ENCODE results near the gene CELF2. TPM values are rescaled to one million over a fixed set of nuclear protein-coding genes. Genes with fewer than 3 reads are reported as not detected.

Gene CELF2
- total RNA-seq, 4 donors from 2014 or later = 106 to 127 (median 120) TPM

DNA sequence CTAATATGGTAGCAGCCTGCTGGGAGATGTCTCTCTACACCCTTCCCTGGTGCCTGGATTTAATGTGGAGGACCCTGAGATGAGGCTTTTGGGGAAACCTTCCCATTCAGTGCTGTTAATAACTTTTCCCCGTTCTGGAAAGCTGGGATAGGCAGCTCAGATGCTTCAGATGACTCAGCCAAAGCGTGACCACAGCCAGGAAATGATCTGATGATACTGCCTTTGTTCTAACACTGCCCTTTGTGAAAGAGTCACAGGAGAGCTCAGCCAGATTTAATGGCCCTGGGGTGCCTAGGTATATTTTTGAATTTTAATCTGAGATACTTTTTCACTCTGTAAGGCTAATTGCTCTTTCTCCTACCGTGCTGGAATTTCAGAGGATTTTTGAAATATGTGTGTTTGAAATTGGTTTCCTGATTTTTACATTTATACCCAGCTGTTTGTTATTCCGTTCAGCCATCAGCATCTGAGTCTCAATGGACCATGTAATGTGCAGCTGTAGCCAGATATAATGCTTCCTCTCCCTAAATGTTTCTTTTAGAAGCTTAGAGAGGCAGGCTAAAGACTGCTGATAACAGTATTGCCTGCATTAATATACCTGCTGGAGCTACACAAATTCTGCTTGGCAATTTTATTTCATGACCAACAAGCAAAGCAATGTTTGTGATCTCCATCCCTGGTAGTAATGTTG is 17.8 kb downstream of the CELF2 start:
- H3K27me3 ChIP-seq = no peaks in the 10 kb centered on the region
- peaks cover 0 to 56% (median 0%) of the 10 kb centered on the region in 4 donors for H3K4me1 ChIP-seq
- H3K27ac ChIP-seq = peak overlapping the region in 2 of 4 donors; percentile 65 to 67
- DNase-seq (ENCODE audit: low spot score in 2 of 2) = peak in 1 of 2 donors; percentile 61
- TF ChIP-seq EP300 (IDR thresholded peaks at IDR 0.05) (peak in 1 of 2 donors; percentile 64), POLR2A (IDR thresholded peaks at IDR 0.05) (no peak)
- H3K4me3 ChIP-seq = no peak overlapping the region
- no peaks in the 10 kb centered on the region for H3K9me3 ChIP-seq
- WGBS, 2 donors = 41 to 58% methylated on average over 4 of the region's 4 CpGs
- no peaks in the 10 kb centered on the region for H3K36me3 ChIP-seq

DNA sequence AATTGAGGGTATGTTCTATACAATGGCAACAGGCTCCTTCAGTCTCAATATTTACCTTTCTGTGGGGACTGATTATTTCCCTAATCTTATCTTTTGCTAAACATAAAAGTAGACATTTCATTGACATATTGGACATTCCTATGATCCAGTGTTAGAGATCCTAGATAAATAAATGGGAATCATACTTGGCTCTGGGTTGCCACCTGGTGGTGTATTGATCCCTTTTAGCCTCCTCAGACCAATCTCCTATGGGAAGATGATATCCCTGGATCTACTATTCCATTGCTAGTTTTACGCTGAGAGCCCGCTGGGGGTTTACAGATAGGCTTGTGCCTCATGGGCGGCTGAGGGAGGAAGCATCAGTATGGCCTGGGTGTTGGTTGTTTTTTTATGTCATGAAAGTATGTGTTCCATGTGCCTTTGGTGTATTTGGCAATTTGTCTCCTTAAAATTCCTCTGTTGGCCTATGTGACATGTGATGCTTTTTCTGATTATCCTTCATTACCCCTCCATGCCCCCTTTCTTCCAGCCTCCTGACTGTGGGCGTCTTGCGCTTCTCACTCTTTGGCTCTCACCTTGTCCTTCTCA is 18.8 kb downstream of the CELF2 start:
- no peak overlapping the region for H3K4me3 ChIP-seq
- TF ChIP-seq EP300 (IDR thresholded peaks at IDR 0.05) (peak in 1 of 2 donors; percentile 14), POLR2A (IDR thresholded peaks at IDR 0.05) (no peak)
- TF ChIP-seq, protein P1, sequence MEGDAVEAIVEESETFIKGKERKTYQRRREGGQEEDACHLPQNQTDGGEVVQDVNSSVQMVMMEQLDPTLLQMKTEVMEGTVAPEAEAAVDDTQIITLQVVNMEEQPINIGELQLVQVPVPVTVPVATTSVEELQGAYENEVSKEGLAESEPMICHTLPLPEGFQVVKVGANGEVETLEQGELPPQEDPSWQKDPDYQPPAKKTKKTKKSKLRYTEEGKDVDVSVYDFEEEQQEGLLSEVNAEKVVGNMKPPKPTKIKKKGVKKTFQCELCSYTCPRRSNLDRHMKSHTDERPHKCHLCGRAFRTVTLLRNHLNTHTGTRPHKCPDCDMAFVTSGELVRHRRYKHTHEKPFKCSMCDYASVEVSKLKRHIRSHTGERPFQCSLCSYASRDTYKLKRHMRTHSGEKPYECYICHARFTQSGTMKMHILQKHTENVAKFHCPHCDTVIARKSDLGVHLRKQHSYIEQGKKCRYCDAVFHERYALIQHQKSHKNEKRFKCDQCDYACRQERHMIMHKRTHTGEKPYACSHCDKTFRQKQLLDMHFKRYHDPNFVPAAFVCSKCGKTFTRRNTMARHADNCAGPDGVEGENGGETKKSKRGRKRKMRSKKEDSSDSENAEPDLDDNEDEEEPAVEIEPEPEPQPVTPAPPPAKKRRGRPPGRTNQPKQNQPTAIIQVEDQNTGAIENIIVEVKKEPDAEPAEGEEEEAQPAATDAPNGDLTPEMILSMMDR (IDR thresholded peaks at IDR 0.05) = peak; percentile 25 to 70 (median 41)
- H3K4me1 ChIP-seq = peaks cover 0 to 49% (median 0%) of the 10 kb centered on the region in 4 donors
- H3K27me3 ChIP-seq = no peaks in the 10 kb centered on the region
- peak; percentile 28 to 68 for DNase-seq (ENCODE audit: low spot score in 2 of 2)
- H3K36me3 ChIP-seq = no peaks in the 10 kb centered on the region
- no peaks in the 10 kb centered on the region for H3K9me3 ChIP-seq
- H3K27ac ChIP-seq = peak overlapping the region in 2 of 4 donors; percentile 6 to 7
- 82 to 85% methylated on average over 5 of the region's 5 CpGs for WGBS, 2 donors

DNA sequence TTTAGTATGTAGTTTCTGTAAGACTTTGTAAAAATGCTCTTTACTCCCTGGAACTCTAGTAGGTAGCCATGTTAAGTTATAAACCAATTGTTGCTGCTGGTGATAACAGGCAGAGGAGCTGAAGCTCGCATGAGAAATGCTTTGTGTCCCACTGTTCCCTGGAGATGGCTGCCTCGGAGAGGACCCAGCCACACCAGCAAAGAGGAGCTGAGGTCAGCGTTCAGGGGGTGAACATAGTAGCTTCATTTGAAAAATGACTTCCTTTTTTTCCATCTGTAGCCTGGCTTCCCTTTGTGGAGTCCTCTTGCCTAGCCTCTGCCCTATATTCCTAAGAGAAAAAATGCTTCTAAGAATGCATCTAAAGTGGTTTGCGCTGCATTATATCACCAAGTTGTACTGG is 20.3 kb downstream of the CELF2 start:
- Histone ChIP-seq H3K4me3 (no peak overlapping the region), H3K27me3 (no peaks in the 10 kb centered on the region), H3K27ac (peak overlapping the region in 1 of 4 donors; percentile 7), H3K9me3 (no peaks in the 10 kb centered on the region), H3K4me1 (peaks cover 0 to 54% (median 0%) of the 10 kb centered on the region in 4 donors), H3K36me3 (no peaks in the 10 kb centered on the region)
- TF ChIP-seq EP300 (IDR thresholded peaks at IDR 0.05) (no peak), POLR2A (IDR thresholded peaks at IDR 0.05) (no peak)
- TF ChIP-seq, protein P1 (IDR thresholded peaks at IDR 0.05) = no peak
- 41 to 53% methylated on average over 4 of the region's 4 CpGs for WGBS, 2 donors
- DNase-seq (ENCODE audit: low spot score in 2 of 2) = no peak

DNA sequence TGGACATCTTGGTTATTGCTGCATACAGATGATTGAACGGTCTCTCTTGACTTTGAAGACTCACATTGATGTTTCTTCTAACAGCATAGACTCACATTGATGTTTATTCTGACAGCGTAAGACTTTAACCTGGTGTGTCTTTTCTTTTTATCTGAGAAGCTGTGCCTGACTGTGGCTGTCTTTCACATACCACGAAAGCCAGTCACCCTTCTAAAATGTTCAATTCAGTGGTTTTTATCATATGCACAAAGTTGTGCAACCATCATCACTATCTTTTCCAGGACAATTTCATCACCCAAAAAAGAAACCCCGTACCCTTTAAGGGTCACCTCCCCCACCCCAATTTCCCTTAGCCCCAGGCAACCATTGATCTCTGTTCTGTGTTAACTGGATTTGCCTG is 24.7 kb downstream of the CELF2 start:
- Histone ChIP-seq H3K27me3 (no peaks in the 10 kb centered on the region), H3K27ac (peak overlapping the region in 2 of 4 donors; percentile 7 to 26), H3K36me3 (peaks cover 0 to 6% (median 0%) of the 10 kb centered on the region in 3 donors), H3K4me3 (no peak overlapping the region), H3K4me1 (peaks cover 0 to 50% (median 8%) of the 10 kb centered on the region in 4 donors), H3K9me3 (no peaks in the 10 kb centered on the region)
- 77 to 79% methylated on average over 4 of the region's 4 CpGs for WGBS, 2 donors
- TF ChIP-seq EP300 (IDR thresholded peaks at IDR 0.05) (no peak), POLR2A (IDR thresholded peaks at IDR 0.05) (no peak)
- TF ChIP-seq, protein P1 (IDR thresholded peaks at IDR 0.05) = no peak
- no peak for DNase-seq (ENCODE audit: low spot score in 2 of 2)

DNA sequence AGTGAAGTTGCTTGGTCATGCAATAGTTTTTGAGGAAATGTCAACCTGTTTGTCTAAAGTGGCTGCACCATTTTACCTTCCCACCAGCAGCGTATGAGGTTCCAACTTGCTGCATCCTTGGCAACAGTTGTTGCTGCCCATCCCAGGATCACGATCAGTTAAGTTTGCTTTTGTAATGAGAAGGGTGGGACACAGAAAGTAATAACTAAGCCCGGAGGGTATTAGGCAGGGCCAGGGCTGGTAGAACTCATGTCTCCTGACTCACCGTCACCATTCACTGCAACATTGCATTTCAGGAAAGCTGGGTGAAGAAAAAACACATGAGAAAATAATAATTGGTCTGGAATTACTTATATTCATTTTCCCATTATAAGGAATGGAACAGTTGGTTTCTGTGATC is 25.4 kb downstream of the CELF2 start:
- WGBS, 2 donors = 70 to 81% methylated on average over 4 of the region's 4 CpGs
- TF ChIP-seq EP300 (IDR thresholded peaks at IDR 0.05) (no peak), POLR2A (IDR thresholded peaks at IDR 0.05) (no peak)
- TF ChIP-seq, protein P1 (IDR thresholded peaks at IDR 0.05) = no peak
- Histone ChIP-seq H3K27ac (peak overlapping the region in 1 of 4 donors; percentile 30), H3K9me3 (no peaks in the 10 kb centered on the region), H3K27me3 (no peaks in the 10 kb centered on the region), H3K36me3 (peaks cover 0 to 6% (median 0%) of the 10 kb centered on the region in 3 donors), H3K4me3 (no peak overlapping the region), H3K4me1 (peaks cover 0 to 50% (median 12%) of the 10 kb centered on the region in 4 donors)
- no peak for DNase-seq (ENCODE audit: low spot score in 2 of 2)
